Naive B cell (primary cell): ENCODE results near the gene COBL. TPM values are rescaled to one million over a fixed set of nuclear protein-coding genes. Genes with fewer than 3 reads are reported as not detected.

Experiments used
- ATAC-seq, 2 donors: fragments of 150-1000 bp; cut with Tn5 transposase; 2 replicates each; pipeline ENCODE4 v1.10.0; 2021; ENCODE audit warnings: low read depth in 2 of 2, mild to moderate bottlenecking in 2 of 2, moderate library complexity in 2 of 2
- DNase-seq: peaks from one replicate; pipeline ENCODE4 v3.0.0; 2022
- H3K27ac Mint-ChIP-seq, 6 donors: one replicate each; pipeline ENCODE4 v1.8.0; 2020 to 2022; ENCODE audit warnings: mild to moderate bottlenecking in 6 of 6, mixed read lengths in 6 of 6, moderate library complexity in 5 of 6, inconsistent platforms in 2 of 6
- H3K27me3 Mint-ChIP-seq, 3 donors: one replicate each; pipeline ENCODE4 v1.8.0; 2021 to 2022; ENCODE audit warnings: mixed read lengths in 3 of 3, mild to moderate bottlenecking in 1 of 3
- H3K36me3 Mint-ChIP-seq, 2 donors: one replicate each; pipeline ENCODE4 v1.8.0; 2020 to 2022; ENCODE audit warnings: mixed read lengths in 2 of 2, inconsistent platforms in 1 of 2, mild to moderate bottlenecking in 1 of 2
- H3K4me1 Mint-ChIP-seq, 3 donors: one replicate each; pipeline ENCODE4 v1.8.0; 2020 to 2022; ENCODE audit warnings: mixed read lengths in 3 of 3, inconsistent platforms in 1 of 3, mild to moderate bottlenecking in 1 of 3, moderate library complexity in 1 of 3
- H3K4me3 Mint-ChIP-seq, 8 donors: one replicate each; pipeline ENCODE4 v1.8.0; 2020 to 2022; ENCODE audit warnings: mild to moderate bottlenecking in 8 of 8, mixed read lengths in 8 of 8, moderate library complexity in 8 of 8, inconsistent platforms in 2 of 8
- H3K9me3 Mint-ChIP-seq, 7 donors: one replicate each; pipeline ENCODE4 v1.8.0; 2020 to 2022; ENCODE audit warnings: mixed read lengths in 7 of 7, mild to moderate bottlenecking in 5 of 7, inconsistent platforms in 2 of 7, moderate library complexity in 1 of 7
- polyA plus RNA-seq, 6 donors: library from polyadenylated mRNA; unstranded; fragments of 300-500 nt; fragmentation: Illumina TruSeq; gene quantifications; one replicate each; pipeline ENCODE4 v1.2.3, GENCODE V29; 2021; ENCODE audit warnings: low read depth in 6 of 6

Gene COBL
- polyA plus RNA-seq, 6 donors from 2014 or later = not detected

GRCh38 chr7:51017576-51018535 lies 298.8 kb downstream of the COBL start:
- no peaks in the 10 kb centered on the region for H3K27me3 Mint-ChIP-seq
- H3K27ac Mint-ChIP-seq = peak overlapping the region in 1 of 6 donors; percentile 83
- no peaks in the 10 kb centered on the region for H3K36me3 Mint-ChIP-seq
- peaks cover 0 to 7% (median 0%) of the 10 kb centered on the region in 3 donors for H3K4me1 Mint-ChIP-seq
- ATAC-seq = no peak
- peak overlapping the region in 1 of 8 donors; percentile 24 for H3K4me3 Mint-ChIP-seq
- peaks cover 0 to 8% (median 0%) of the 10 kb centered on the region in 7 donors for H3K9me3 Mint-ChIP-seq
- no peak for DNase-seq

GRCh38 chr7:51016546-51016945 lies 300.1 kb downstream of the COBL start:
- Mint-ChIP-seq H3K9me3 (peaks cover 0 to 8% (median 0%) of the 10 kb centered on the region in 7 donors), H3K27me3 (no peaks in the 10 kb centered on the region), H3K27ac (peak overlapping the region in 1 of 6 donors; percentile 76), H3K4me1 (peaks cover 0 to 7% (median 0%) of the 10 kb centered on the region in 3 donors), H3K4me3 (no peak overlapping the region), H3K36me3 (no peaks in the 10 kb centered on the region)
- ATAC-seq (no peak), DNase-seq (no peak)

GRCh38 chr7:51015581-51015980 lies 301.0 kb downstream of the COBL start:
- no peaks in the 10 kb centered on the region for H3K36me3 Mint-ChIP-seq
- no peak overlapping the region for H3K4me3 Mint-ChIP-seq
- H3K9me3 Mint-ChIP-seq = peaks cover 0 to 8% (median 0%) of the 10 kb centered on the region in 7 donors
- no peak overlapping the region for H3K27ac Mint-ChIP-seq
- ATAC-seq = no peak
- no peak for DNase-seq
- H3K27me3 Mint-ChIP-seq = no peaks in the 10 kb centered on the region
- peaks cover 0 to 7% (median 3%) of the 10 kb centered on the region in 3 donors for H3K4me1 Mint-ChIP-seq

- DNase-seq (no peak), ATAC-seq (no peak)
- H3K36me3 Mint-ChIP-seq = no peaks in the 10 kb centered on the region
- H3K27me3 Mint-ChIP-seq = no peaks in the 10 kb centered on the region
- no peak overlapping the region for H3K4me3 Mint-ChIP-seq
- peaks cover 0 to 8% (median 0%) of the 10 kb centered on the region in 7 donors for H3K9me3 Mint-ChIP-seq
- H3K27ac Mint-ChIP-seq = no peak overlapping the region
- peaks cover 0 to 7% (median 3%) of the 10 kb centered on the region in 3 donors for H3K4me1 Mint-ChIP-seq
These were observed 301.8 kb downstream of the COBL start for GRCh38 chr7:51014811-51015210.

GRCh38 chr7:51013861-51014511 lies 302.6 kb downstream of the COBL start:
- Mint-ChIP-seq H3K4me1 (peaks cover 0 to 7% (median 3%) of the 10 kb centered on the region in 3 donors), H3K27me3 (no peaks in the 10 kb centered on the region), H3K36me3 (no peaks in the 10 kb centered on the region), H3K27ac (no peak overlapping the region), H3K4me3 (peak overlapping the region in 1 of 8 donors; percentile 7), H3K9me3 (peaks cover 0 to 8% (median 0%) of the 10 kb centered on the region in 7 donors)
- DNase-seq (no peak), ATAC-seq (no peak)

- DNase-seq = no peak
- ATAC-seq = no peak
- H3K9me3 Mint-ChIP-seq = peaks cover 0 to 6% (median 0%) of the 10 kb centered on the region in 7 donors
- peaks cover 0 to 6% (median 3%) of the 10 kb centered on the region in 3 donors for H3K4me1 Mint-ChIP-seq
- no peaks in the 10 kb centered on the region for H3K27me3 Mint-ChIP-seq
- H3K36me3 Mint-ChIP-seq = no peaks in the 10 kb centered on the region
- no peak overlapping the region for H3K27ac Mint-ChIP-seq
- H3K4me3 Mint-ChIP-seq = no peak overlapping the region
These were observed 303.3 kb downstream of the COBL start for GRCh38 chr7:51013218-51013786.

- no peak overlapping the region for H3K4me3 Mint-ChIP-seq
- peaks cover 0 to 3% (median 0%) of the 10 kb centered on the region in 3 donors for H3K4me1 Mint-ChIP-seq
- H3K27ac Mint-ChIP-seq = no peak overlapping the region
- no peaks in the 10 kb centered on the region for H3K36me3 Mint-ChIP-seq
- DNase-seq (no peak), ATAC-seq (no peak)
- H3K27me3 Mint-ChIP-seq = no peaks in the 10 kb centered on the region
- no peaks in the 10 kb centered on the region for H3K9me3 Mint-ChIP-seq
These were observed 303.9 kb downstream of the COBL start for GRCh38 chr7:51012569-51013217.

GRCh38 chr7:51011710-51012350 lies 304.8 kb downstream of the COBL start:
- Mint-ChIP-seq H3K9me3 (no peaks in the 10 kb centered on the region), H3K36me3 (no peaks in the 10 kb centered on the region), H3K27me3 (no peaks in the 10 kb centered on the region), H3K27ac (peak overlapping the region in 1 of 6 donors; percentile 35), H3K4me3 (no peak overlapping the region), H3K4me1 (peaks cover 0 to 3% (median 0%) of the 10 kb centered on the region in 3 donors)
- DNase-seq = no peak
- no peak for ATAC-seq

GRCh38 chr7:51010534-51010933 lies 306.1 kb downstream of the COBL start:
- Mint-ChIP-seq H3K4me3 (no peak overlapping the region), H3K4me1 (peaks cover 0 to 3% (median 0%) of the 10 kb centered on the region in 3 donors), H3K9me3 (no peaks in the 10 kb centered on the region), H3K27ac (no peak overlapping the region), H3K36me3 (no peaks in the 10 kb centered on the region), H3K27me3 (no peaks in the 10 kb centered on the region)
- ATAC-seq (no peak), DNase-seq (no peak)

- no peak for ATAC-seq
- H3K4me3 Mint-ChIP-seq = peak overlapping the region in 1 of 8 donors; percentile 3
These were observed 306.7 kb downstream of the COBL start for GRCh38 chr7:51009716-51010496.

GRCh38 chr7:51007551-51008505 lies 308.8 kb downstream of the COBL start:
- H3K27me3 Mint-ChIP-seq = no peaks in the 10 kb centered on the region
- H3K4me3 Mint-ChIP-seq = no peak overlapping the region
- H3K36me3 Mint-ChIP-seq = no peaks in the 10 kb centered on the region
- no peak overlapping the region for H3K27ac Mint-ChIP-seq
- DNase-seq (no peak), ATAC-seq (no peak)
- H3K9me3 Mint-ChIP-seq = no peaks in the 10 kb centered on the region
- peaks cover 0 to 3% (median 0%) of the 10 kb centered on the region in 3 donors for H3K4me1 Mint-ChIP-seq

More at GRCh38 chr7:51009716-51010496, 306.7 kb downstream of the COBL start:
- Mint-ChIP-seq H3K9me3 (no peaks in the 10 kb centered on the region), H3K36me3 (no peaks in the 10 kb centered on the region), H3K27ac (no peak overlapping the region), H3K27me3 (no peaks in the 10 kb centered on the region), H3K4me1 (peaks cover 0 to 3% (median 0%) of the 10 kb centered on the region in 3 donors)
- no peak for DNase-seq
